Posterior cingulate gyrus (tissue), 11 donors: ENCODE measurements around the gene FSTL1.

Experiments
- DNase-seq, 10 donors: peaks; one replicate each; pipeline versions ENCODE4 v3.0.0 to v3.0.0-alpha.2; 2020 to 2021; ENCODE audit warnings: mixed read lengths in 3 of 10
- intact Hi-C: fragments of 100-400 bp; cut with DNase I; formaldehyde crosslinking; loops from one replicate; pipeline ENCODE4 v1.15.1; 2023

Gene FSTL1

GRCh38 chr3:120442975-120443517, 7.7 kb downstream of the FSTL1 start:
- intact Hi-C loops = no loop called here
- no peak for DNase-seq

GRCh38 chr3:120441776-120442175, 9.0 kb downstream of the FSTL1 start:
- intact Hi-C loops = no loop called here
- no peak for DNase-seq

DNA sequence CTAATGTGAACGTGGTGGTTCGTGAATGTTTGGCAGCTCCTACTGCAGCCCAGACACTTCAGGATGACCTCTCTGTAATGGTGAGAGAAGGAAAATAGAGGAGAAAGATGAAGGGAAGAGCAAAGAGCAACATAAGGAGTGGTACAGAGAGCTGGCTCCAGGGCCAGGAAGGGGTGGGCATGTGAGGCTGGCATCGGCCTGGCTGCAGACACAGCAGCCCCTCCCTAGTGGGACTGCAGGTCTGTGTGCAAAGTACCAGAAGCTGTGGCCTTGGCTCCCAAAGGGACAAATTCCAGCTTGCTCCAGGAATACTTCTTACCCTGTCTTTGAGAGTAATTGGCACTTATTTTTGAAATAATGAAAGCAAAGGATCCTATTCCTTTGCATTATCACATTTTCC, 10.0 kb downstream of the FSTL1 start:
- no peak for DNase-seq
- intact Hi-C loops = no loop called here

GRCh38 chr3:120440001-120440703, 10.6 kb downstream of the FSTL1 start:
- no peak for DNase-seq
- intact Hi-C loops = no loop called here

DNA sequence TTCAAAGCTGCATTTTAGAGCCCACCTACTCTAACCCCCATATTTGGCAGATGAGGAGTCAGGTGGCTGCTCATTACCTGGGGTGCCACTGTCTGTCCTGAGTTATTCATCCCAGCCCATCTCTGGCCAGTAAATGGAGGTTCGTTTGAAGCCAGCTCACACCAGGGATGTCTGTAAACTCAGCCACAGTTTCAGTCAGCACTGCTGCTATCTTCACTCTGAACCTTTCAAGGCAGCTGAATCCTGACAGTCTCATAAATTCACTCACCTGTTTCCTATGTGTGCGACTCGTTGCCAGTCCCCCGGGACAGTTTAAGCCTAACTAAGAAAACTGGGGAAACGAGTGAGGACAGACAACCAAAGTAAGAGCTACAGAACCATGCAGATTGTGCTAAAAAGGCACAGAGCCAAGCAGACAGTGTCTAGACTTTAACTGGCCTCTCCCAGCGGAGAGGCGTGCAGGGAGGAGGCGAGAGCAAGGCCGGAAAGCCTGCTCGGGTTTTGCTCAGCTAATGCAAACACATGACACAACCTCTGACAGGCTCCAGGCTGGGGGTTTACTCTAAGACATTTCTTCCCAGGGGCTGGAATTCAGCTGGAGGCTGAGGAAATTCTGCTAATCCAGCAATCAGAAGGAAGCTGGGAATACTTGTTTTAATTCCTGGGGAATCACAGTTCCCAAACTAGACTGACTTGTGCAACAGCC, 12.0 kb downstream of the FSTL1 start:
- intact Hi-C loops = no loop called here
- no peak for DNase-seq

DNA sequence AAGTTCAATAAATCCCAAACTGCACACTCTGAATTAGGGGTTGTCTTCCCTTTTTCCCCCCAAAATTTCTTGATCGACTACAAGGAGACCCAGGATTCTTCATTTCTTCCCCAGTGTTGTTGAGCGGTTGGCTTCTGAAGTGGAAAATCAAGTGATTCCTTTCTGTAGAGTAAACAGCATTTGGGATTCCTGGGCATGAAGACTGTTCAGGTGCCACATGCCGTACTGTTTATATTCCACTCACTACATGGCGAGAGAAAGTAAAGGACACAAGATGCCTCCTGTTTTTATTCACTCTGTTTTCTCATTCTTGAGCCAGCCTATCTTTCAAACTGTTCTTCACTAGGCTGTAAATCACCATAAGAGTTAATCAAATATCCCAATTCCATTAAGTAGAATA, 12.6 kb downstream of the FSTL1 start:
- DNase-seq = no peak
- intact Hi-C loops = no loop called here

- intact Hi-C loops = no loop called here
- DNase-seq = no peak
Observed at GRCh38 chr3:120437559-120437958, 13.2 kb downstream of the FSTL1 start.

GRCh38 chr3:120436523-120437050, 14.2 kb downstream of the FSTL1 start:
- intact Hi-C loops = no loop called here
- no peak for DNase-seq

DNA sequence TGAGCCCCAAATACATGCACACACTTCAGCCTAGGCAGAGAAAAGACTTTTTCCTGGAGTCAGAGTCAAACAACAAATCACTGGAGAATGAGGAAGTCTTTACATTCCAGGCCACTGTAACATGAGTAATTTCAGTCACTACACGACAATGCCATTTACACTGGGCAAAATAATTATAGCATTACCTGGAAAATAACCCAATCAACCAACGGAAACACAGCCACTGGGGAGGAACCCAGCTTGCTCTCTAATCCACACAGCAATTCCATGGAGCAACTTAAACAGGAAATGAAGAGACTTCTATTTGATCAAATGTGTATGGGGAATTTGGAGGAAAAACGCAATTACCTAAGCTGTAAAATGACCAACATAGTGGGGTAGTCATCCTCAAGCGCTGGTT, 15.2 kb downstream of the FSTL1 start:
- no peak for DNase-seq
- intact Hi-C loops = no loop called here

DNA sequence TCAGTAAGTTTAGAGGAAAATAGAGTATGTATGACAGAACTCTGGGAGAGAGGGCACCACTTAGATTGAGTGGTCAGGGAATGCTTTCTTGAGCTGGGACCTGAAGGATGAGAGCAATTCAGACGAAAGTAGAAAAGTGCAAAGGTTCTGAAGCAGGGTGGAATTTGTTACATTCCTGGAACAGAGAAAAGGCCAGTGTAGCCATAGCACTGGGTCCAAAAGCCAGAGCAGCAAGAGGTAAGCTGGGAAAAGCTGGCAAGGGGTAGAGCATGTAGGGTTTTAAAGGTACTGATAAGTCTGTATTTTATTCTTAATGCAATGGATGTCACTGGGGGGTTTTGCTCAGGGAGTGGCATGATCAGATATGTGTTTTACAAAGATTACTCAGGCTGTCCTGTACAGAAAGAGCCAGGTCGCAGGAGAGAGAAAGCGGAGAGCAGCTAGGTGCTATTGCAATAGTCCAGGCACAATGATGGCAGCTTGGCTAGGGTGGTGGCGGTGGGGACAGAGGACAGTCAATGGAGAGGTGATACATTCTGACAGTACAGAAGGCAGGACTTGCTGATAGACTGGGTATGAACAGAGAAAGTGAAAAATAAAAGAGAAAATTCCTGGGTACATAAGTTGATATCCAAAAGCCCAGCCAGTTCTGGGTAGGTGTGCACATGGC, 17.0 kb downstream of the FSTL1 start:
- no peak for DNase-seq
- intact Hi-C loops = no loop called here

GRCh38 chr3:120432150-120432860, 18.5 kb downstream of the FSTL1 start:
- intact Hi-C loops = no loop called here
- no peak for DNase-seq

GRCh38 chr3:120429921-120430361, 20.9 kb downstream of the FSTL1 start:
- DNase-seq = no peak
- intact Hi-C loops = no loop called here

DNA sequence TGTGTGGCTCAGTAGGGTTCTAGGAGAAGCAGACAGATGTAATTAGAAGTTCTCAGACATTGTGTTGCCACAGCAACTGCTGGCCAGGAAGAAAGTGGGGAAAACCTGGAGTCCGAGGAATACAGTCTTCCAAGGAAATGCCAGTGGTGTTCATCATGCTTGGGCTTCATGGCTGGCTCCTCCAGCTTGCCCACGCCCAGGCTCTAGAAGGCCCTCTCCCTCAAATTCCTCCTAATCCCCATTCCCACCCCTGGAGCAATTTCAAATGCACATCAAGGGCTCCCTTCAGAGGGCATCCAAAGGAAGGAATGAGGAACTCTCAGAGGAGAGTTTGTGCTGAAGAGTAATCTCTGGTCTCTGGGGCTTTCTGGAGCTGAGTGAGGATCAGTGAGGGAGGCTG, 21.9 kb downstream of the FSTL1 start:
- no peak for DNase-seq
- intact Hi-C loops = no loop called here

GRCh38 chr3:120427201-120427600, 23.6 kb downstream of the FSTL1 start:
- intact Hi-C loops = no loop called here
- no peak for DNase-seq

GRCh38 chr3:120425572-120426250, 25.1 kb downstream of the FSTL1 start:
- no peak for DNase-seq
- intact Hi-C loops = no loop called here

DNA sequence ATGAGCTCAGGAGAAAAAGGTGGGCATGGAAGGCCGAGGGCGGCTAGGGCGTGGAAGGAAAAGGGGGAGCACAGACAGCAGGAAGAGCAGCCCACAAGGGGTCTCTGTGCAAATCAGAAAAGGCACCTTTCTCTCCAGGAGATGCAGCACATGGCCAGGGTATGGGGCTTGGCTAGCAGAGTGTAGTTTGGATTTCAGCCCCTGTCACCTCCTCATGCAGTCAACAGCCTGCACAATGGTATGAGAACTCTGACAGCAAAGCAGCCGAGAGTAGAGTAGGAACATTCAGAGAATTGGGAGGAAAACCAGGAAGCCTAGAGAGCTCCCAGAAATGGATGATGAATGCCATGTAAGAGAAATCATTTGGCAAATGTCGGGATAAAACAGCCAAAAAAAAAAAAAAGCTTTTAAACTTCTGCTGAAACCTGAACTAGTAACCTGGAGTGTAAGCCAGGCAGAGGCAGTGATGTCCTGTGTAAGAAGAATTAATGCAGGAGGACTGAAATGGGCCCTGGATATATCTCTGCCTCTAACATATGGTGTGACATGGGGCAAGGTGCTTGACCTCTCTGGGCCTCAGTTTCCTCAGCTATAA, 25.7 kb downstream of the FSTL1 start:
- DNase-seq = no peak
- intact Hi-C loops = no loop called here

DNA sequence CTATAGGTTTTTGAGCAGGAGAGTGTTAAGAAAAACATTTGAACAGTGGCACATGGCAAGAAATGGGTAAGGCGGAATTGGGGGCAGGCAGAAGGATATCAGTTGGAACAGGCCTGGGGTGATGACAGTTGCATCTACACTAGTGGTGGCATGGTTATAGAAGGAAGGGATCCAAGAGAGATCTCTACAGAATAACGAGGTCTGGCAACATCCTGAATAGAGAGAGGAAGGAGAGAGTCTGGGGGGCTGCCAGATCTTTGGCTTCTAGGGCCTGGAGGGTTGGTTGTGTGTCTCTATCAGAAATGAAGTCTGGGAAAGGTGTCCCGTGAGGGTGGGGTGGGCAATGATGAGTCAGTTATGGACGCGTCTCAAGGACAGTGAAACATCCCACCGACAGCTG, 26.3 kb downstream of the FSTL1 start:
- no peak for DNase-seq
- intact Hi-C loops = no loop called here

GRCh38 chr3:120423432-120423831, 27.4 kb downstream of the FSTL1 start:
- no peak for DNase-seq
- intact Hi-C loops = no loop called here

- no peak for DNase-seq
- intact Hi-C loops = no loop called here
Observed at GRCh38 chr3:120421926-120422325, 28.9 kb downstream of the FSTL1 start.
